IPS-11a (cell line): ENCODE results near the gene STAG3.
"Not testable (repeated sequence)": the region's sequence is repeated elsewhere in the genome, so short reads cannot be mapped to it uniquely, and the experiment has no call there.

Source experiments
- H3K4me3 ChIP-seq: one replicate; pipeline ENCODE4 v1.5.1; 2013; ENCODE audit warnings: low read depth, low read length, control low read depth

Gene STAG3

GRCh38 chr7:100246121-100246864 lies 68.6 kb downstream of the STAG3 start:
- not testable (repeated sequence) for H3K4me3 ChIP-seq

DNA sequence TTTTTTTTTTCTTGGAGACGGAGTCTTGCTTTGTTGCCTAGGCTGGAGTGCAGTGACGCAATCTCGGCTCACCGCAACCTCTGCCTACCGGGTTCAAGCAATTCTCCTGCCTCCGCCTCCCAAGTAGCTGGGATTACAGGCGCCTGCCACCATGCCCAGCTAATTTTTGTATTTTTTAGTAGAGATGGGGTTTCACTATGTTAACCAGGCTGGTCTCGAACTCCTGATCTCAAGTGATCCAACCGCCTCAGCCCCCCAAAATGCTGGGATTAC lies 69.1 kb downstream of the STAG3 start:
- not testable (repeated sequence) for H3K4me3 ChIP-seq

- no peak overlapping the region for H3K4me3 ChIP-seq
Observed at GRCh38 chr7:100247152-100247757, 69.5 kb downstream of the STAG3 start.

GRCh38 chr7:100248483-100248882 lies 70.8 kb downstream of the STAG3 start:
- no peak overlapping the region for H3K4me3 ChIP-seq

DNA sequence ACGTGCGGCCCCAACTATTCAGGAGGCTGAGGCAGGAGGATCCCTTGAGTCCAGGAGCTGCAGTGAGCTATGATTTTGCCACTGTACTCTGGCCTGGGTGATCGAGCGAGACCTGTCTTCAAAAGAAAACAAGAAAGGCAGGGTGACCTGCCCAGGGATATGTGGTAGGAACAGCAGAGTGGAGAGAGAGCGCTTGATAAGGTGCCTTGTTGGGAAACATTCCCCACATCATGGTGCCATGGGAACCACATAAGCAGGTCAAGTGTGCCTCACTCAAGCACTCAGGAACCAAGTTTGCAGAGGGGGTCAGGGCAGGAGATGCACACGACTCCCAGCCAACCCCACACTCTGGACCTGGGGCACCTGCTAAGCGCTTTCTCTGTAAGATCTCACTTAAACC lies 79.3 kb downstream of the STAG3 start:
- H3K4me3 ChIP-seq = no peak overlapping the region

GRCh38 chr7:100259984-100260383 lies 82.3 kb downstream of the STAG3 start:
- H3K4me3 ChIP-seq = not testable (repeated sequence)

- H3K4me3 ChIP-seq = not testable (repeated sequence)
Observed at GRCh38 chr7:100262896-100263295, 85.2 kb downstream of the STAG3 start.
